ENCODE data around the gene LLGL2. TPM values are rescaled to one million over a fixed set of nuclear protein-coding genes. Genes with fewer than 3 reads are reported as not detected.

Gene LLGL2
- total RNA-seq, 3 donors from 2014 or later: 4.6 to 60.2 (median 52.4) TPM

GRCh38 chr17:75566416-75566815 is 40.9 kb downstream of the LLGL2 start:
- intact Hi-C loops (cut with DNase I; ENCODE audit: low total_unique reads): no loop called here
- H3K9me3 ChIP-seq: no peaks in the 10 kb centered on the region
- no peaks in the 10 kb centered on the region for H3K27me3 ChIP-seq
- H3K4me3 ChIP-seq: no peak overlapping the region
- no peak for TF ChIP-seq POLR2AphosphoS5 (IDR thresholded peaks at IDR 0.05)
- no peak for TF ChIP-seq POLR2A (IDR thresholded peaks at IDR 0.05)
- no peak for TF ChIP-seq CTCF (IDR thresholded peaks at IDR 0.05)
- no peaks in the 10 kb centered on the region for H3K36me3 ChIP-seq
- DNase-seq (ENCODE audit: low spot score in 2 of 2): no peak
- H3K27ac ChIP-seq: no peak overlapping the region
- no peaks in the 10 kb centered on the region for H3K4me1 ChIP-seq

GRCh38 chr17:75566834-75567233 is 41.3 kb downstream of the LLGL2 start:
- Histone ChIP-seq H3K36me3 (no peaks in the 10 kb centered on the region), H3K27me3 (no peaks in the 10 kb centered on the region), H3K4me1 (no peaks in the 10 kb centered on the region), H3K4me3 (no peak overlapping the region), H3K27ac (no peak overlapping the region), H3K9me3 (no peaks in the 10 kb centered on the region)
- intact Hi-C loops (cut with DNase I; ENCODE audit: low total_unique reads): no loop called here
- TF ChIP-seq CTCF (IDR thresholded peaks at IDR 0.05) (no peak), POLR2A (IDR thresholded peaks at IDR 0.05) (no peak), POLR2AphosphoS5 (IDR thresholded peaks at IDR 0.05) (no peak)
- no peak for DNase-seq (ENCODE audit: low spot score in 2 of 2)

DNA sequence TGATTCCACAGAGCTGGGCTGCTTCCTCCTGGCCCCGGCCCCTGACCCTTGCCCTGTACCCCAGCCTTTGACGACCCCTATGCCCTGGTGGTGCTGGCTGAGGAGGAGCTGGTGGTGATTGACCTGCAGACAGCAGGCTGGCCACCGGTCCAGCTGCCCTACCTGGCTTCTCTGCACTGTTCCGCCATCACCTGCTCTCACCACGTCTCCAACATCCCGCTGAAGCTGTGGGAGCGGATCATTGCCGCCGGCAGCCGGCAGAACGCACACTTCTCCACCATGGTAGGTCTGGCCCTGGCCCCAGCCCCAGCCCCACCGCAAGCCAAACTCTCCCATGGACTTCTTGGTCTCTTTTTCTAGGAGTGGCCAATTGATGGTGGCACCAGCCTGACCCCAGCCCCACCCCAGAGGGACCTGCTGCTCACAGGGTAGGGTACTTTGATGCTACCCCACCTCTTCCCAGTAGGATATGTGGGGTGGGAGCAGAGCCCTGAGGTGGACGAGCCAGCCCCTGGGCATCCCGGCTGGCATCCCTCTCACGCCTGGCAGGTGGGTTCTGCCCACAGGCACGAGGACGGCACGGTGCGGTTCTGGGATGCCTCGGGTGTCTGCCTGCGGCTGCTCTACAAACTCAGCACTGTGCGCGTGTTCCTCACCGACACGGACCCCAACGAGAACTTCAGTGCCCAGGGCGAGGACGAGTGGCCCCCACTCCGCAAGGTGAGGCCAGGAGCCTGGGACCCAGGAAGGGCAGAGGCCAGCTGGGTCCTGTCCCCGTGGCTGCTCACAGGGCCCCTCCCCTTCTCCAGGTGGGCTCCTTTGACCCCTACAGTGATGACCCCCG is 43.1 kb downstream of the LLGL2 start:
- H3K4me3 ChIP-seq: no peak overlapping the region

DNA sequence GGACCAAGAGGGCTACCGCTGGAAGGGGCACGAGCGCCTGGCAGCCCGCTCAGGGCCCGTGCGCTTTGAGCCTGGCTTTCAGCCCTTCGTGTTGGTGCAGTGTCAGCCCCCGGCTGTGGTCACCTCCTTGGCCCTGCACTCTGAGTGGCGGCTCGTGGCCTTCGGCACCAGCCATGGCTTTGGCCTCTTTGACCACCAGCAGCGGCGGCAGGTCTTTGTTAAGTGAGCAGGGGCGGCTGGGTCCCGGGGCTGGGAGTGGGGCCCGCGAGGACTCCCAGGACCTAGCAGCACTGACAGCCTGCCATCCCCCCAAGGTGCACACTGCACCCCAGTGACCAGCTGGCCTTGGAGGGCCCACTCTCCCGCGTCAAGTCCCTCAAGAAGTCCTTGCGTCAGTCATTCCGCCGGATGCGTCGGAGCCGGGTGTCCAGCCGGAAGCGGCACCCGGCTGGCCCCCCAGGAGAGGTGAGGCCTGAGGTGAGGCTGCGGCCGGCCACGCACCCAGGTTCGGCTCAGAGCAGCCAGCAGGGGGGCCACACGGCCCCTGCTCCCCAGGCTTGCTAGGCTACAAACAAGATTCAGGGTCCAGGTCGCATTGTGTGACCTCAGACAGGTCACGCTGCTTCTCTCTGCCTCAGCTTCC is 44.7 kb downstream of the LLGL2 start:
- no peak for TF ChIP-seq POLR2AphosphoS5 (IDR thresholded peaks at IDR 0.05)
- TF ChIP-seq POLR2A (IDR thresholded peaks at IDR 0.05): no peak
- no peak for TF ChIP-seq CTCF (IDR thresholded peaks at IDR 0.05)
- H3K27ac ChIP-seq: no peak overlapping the region
- H3K4me3 ChIP-seq: no peak overlapping the region
- no peaks in the 10 kb centered on the region for H3K36me3 ChIP-seq
- no peaks in the 10 kb centered on the region for H3K4me1 ChIP-seq
- intact Hi-C loops (cut with DNase I; ENCODE audit: low total_unique reads): no loop called here
- H3K27me3 ChIP-seq: no peaks in the 10 kb centered on the region
- DNase-seq (ENCODE audit: low spot score in 2 of 2): no peak
- no peaks in the 10 kb centered on the region for H3K9me3 ChIP-seq

More for the DNA sequence above, 43.1 kb downstream of the LLGL2 start:
- Histone ChIP-seq H3K9me3 (no peaks in the 10 kb centered on the region), H3K27me3 (no peaks in the 10 kb centered on the region), H3K36me3 (no peaks in the 10 kb centered on the region), H3K4me1 (no peaks in the 10 kb centered on the region), H3K27ac (no peak overlapping the region)
- DNase-seq (ENCODE audit: low spot score in 2 of 2): no peak
- intact Hi-C loops (cut with DNase I; ENCODE audit: low total_unique reads): no loop called here
- TF ChIP-seq POLR2A (IDR thresholded peaks at IDR 0.05) (no peak), POLR2AphosphoS5 (IDR thresholded peaks at IDR 0.05) (no peak), CTCF (IDR thresholded peaks at IDR 0.05) (no peak)

DNA sequence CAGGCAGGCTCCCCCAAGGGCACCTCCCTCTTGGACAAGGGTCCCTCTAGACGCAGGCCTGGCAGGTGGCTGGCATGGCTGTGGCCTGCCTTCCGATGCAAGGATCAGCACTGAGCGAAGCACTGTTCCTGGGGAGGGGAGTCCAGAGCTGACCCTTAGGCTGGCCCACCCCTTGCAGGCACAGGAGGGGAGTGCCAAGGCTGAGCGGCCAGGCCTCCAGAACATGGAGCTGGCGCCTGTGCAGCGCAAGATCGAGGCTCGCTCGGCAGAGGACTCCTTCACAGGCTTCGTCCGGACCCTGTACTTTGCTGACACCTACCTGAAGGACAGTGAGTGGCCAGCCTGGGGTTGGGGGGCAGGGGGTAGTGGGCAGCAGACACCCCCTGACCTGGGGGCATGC is 45.3 kb downstream of the LLGL2 start:
- Histone ChIP-seq H3K27ac (no peak overlapping the region), H3K27me3 (no peaks in the 10 kb centered on the region), H3K36me3 (no peaks in the 10 kb centered on the region), H3K4me1 (no peaks in the 10 kb centered on the region), H3K4me3 (no peak overlapping the region), H3K9me3 (no peaks in the 10 kb centered on the region)
- intact Hi-C loops (cut with DNase I; ENCODE audit: low total_unique reads): no loop called here
- DNase-seq (ENCODE audit: low spot score in 2 of 2): no peak
- no peak for TF ChIP-seq CTCF (IDR thresholded peaks at IDR 0.05)
